ENCODE measurements around the gene CGGBP1.

CGGBP1 gene, protein sequence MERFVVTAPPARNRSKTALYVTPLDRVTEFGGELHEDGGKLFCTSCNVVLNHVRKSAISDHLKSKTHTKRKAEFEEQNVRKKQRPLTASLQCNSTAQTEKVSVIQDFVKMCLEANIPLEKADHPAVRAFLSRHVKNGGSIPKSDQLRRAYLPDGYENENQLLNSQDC

DNA sequence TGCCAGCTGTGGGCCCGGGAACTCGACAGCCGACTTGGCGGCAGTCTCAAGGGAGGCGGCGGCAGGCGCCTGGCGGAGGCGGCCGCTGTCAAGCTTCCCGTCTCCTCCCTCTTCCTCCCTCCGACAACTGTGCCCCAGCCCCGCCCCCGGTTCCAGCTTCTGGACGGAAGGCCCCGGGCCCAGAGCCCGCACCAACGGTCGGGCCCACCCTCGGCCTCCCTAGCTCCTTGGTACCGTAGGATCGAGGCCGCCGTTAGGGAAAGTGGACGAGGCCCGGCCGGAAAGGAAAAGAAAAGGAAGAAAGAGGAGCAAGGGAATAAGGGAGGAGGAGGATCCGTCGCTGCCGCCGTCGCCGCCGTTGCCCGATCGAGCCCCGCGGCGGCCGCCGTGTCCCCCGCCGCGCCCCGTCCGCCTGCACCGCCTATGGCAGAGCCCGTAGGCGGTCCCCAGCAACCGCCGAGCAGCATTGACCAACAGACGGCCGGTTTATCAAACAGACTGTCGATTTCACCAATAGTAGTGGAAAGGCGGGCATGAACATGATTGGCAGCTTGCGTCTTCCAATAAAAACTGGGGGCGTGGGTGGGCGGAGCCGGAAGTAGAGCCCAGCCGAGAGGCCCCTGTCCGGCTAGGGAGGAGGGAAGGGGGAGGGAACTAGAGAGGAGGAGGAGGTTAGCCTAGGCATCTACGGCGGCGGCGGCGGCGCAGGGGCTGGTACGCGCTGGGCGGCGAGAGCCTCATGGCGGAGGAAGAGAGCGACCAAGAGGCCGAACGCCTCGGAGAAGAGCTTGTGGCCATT lies at the start of gene CGGBP1, which contains the start of gene ZNF654:
Gene CGGBP1 (minus strand): TSS at position 425 of the 799 bp plus-strand sequence. CDS start 3,029 bp downstream, outside the sequence.
Gene ZNF654 (plus strand): TSS at position 675 of the 799 bp plus-strand sequence. CDS start 65 bp downstream, at position 740.
- peak; percentile 99 for DNase-seq (ENCODE audit: low spot score)

DNA sequence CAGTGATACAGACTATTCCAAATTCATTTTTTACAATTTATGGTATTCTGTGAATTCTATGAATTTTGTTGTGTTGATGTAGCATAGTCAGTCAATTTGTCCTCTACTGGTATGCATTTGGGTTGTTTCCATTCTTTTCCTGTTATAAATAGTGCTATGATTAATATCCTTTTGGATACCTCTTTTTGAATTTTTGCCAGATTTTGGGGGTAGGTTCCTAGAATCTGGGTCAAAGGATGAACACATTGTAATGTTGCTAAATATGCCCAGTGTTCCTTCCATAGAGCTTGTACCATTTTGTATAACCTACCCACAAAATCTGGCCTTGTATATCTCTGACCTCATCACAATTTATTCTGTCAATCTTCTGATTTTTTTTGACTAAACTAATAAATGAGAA lies 46.5 kb upstream of the CGGBP1 start:
- no peak for DNase-seq (ENCODE audit: low spot score)

DNA sequence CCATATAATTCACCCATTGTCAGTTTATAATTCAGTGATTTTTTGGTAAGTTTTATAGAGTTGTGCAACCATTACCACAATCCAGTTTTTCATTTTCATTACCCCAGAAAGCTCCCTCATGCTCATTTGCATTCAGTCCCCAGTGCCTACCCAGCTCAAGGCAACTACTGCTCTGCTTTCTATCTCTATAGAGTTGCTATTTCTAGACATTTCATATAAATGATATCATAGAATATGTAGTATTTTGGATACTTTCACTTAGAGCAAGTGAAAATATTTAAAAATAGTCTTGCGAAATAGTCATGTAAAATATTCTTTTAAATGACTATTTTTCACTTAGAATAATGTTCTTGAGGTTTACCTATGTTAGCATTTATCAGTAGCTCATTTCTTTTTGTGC lies 42.3 kb upstream of the CGGBP1 start:
- no peak for DNase-seq (ENCODE audit: low spot score)

DNA sequence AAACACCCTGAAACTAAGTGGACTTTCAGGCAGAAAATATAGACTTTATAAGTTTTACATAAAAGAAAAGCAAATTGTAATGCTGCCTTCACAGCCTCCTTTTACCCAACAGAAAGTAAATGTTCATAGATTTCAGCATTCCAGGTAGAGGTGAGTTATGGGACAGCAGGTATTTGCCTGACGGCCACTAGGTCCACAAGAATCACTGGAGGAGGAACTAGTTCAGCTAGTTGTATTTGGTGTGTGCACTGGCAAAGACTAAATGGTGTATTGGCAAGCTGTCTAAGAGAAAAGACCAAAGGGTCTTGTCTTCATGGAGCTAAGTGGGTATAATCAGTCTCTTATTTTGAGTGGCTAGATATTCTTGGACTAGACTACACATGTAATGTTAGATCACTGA lies 34.5 kb upstream of the CGGBP1 start:
- DNase-seq (ENCODE audit: low spot score) = no peak

DNA sequence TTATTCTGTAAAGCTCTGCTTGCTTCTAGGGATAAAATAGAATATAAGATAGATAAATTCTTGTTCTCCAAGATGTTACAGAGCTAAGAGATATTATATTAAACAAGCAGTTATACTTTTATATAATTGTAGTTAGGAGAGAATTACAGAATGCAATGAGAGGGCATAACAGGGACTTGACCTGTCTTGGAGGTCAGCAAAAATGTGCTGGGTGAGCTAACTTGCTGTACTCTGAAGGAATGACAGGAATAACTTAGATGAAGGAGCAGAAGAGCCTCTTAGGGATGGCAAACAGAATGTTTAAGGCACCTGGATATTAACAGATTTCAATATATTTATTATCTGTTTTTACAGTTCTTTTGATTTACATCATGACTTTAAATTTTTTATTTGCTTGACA lies 33.5 kb upstream of the CGGBP1 start:
- DNase-seq (ENCODE audit: low spot score) = no peak

DNA sequence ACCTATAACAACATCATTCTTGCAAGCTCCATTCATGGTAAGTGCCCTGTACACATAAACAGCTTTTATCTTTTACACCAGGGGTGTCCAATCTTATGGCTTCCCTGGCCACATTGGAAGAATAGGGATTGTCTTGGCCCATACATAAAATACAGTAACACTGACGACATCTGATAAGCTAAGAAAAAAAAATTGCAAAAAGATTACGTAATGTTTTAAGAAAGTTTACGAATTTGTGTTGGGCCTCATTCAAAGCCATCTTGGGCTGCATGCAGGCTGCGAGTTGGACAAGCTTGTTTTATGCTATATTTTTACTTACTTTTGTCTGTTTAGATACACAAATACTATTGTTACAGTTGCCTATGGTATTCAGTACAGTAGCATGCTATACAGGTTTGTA lies 31.9 kb upstream of the CGGBP1 start:
- DNase-seq (ENCODE audit: low spot score) = no peak

DNA sequence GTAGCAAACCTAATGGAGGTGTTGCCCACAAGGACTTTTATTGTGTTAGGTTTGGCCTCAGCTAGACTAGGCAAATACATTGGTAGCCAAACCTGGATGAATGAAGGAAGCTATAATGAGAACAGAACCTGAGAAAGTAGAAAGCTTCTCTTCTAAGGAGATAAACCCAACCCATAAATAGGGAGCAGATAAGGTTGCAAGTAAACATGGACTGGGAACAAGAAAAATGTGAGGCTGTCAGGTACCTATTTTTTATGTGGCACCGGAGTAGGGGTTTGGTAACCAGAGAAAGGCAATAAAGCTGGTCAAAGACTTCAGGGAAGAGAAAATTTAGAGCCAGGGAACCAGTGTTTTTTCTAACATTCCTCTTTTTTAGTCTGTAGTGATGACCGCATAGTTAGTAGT lies 25.3 kb upstream of the CGGBP1 start:
- DNase-seq (ENCODE audit: low spot score) = no peak

DNA sequence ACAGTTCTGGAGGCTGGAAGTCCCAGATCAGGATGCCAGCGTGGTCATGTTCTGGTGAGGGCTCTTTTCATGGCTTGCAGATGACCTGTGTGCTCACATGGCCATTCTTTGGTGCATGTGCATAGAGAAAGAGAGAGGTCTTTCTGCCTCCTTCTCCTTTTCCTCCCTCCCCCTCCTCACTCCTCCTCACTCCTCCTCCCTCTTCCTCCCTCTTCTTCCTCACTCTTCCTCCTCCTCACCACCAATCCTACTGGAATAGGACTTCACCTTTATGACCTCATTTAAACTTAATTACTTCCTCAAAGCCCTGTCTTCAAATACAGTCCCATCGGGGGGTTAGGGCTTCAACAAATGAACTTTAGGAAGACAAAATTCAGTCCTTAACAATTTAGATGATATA lies 24.0 kb upstream of the CGGBP1 start:
- no peak for DNase-seq (ENCODE audit: low spot score)

DNA sequence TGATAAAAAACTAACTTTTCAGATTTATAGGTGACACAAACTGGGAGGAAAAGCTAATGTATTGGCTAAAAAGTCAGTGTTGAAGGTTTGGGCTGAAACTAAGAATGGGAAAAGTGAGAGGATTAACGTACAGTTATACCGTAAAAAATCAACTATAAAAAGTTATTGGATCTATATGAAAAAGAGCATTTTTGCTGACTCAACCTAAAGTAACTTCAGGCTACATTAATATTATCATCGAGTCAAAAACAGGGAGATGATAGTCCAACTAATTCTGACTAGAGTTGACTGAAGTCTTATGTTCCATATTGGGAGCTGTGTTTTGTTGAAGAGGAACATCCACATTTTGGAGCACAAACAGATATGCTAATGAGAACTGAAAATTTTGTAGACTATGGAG lies 20.1 kb upstream of the CGGBP1 start:
- DNase-seq (ENCODE audit: low spot score) = no peak

DNA sequence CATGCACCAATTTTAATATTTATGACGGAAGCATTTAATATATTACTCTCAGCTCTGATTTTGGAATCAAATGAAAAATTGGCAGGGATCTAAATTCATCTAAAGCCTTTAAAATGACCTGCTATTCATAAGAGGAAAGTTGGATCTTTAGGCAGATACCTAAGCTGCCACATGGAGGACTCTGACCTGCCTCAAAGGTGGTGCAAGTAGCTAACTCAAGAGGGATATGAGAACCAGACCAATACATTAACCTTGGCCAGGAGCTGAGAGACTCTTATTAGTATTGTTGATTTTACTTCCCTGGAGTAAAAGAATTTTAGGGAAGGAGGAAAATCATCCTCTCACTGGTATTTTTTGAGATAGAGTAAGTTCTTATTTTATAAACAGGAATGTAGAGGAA lies 17.9 kb upstream of the CGGBP1 start:
- DNase-seq (ENCODE audit: low spot score) = no peak

DNA sequence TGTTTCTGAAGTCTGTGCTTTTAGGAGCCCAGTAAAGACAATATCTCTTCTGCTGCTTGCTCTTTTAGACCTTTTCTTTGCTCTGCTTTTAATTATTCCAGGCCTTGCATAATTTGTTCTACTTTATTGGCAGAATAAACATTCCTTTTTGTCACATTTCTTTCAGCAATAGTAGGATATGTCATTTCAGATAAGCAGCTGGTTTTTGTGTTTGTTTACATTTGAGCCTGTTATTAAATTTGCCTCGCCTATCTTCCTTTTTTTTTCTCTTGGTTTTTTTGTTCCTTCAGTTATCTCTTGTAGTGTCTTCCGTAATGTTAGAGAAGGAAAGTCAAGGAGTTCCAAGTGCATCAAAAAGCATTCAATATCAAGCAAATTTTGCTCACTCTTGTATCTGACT lies 16.7 kb upstream of the CGGBP1 start:
- no peak for DNase-seq (ENCODE audit: low spot score)

DNA sequence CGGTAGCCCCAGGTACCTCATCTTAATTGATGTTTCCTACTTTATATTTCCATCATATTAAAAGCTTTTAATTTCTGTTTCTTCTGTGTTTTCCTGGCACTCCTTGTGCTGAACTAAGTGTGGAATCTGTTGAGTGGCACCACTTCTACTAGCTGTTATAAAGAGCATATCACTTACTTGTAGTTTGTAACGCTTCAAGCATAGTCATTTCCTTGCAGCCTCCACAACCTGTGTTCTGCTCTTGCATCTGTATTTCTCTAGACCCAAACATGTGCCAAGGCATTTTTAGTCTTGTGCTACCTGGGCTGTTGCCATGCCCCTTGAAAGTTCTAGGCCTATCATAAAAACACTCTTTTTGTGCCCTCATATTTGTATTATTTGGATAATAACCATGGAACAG lies 16.3 kb upstream of the CGGBP1 start:
- DNase-seq (ENCODE audit: low spot score) = no peak

DNA sequence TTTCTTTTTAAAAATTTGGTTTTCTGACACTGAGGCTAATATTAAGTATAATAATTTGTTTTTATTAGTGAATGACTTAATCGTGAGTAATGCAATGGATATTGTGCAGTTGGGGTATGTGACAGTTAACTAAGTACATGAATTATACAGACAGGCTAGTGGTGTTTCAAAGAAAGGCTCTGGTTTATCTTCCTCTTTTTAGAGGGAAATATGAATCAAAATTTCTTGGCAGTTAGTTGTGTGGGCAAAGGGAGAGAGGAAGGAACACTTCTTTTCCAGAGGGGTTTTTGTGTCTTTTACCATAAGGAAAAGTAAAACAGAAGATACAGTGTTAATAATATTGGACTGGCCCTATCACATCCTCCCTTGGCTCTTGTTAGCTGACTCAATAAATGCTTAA lies 2.9 kb upstream of the CGGBP1 start:
- DNase-seq (ENCODE audit: low spot score) = no peak

DNA sequence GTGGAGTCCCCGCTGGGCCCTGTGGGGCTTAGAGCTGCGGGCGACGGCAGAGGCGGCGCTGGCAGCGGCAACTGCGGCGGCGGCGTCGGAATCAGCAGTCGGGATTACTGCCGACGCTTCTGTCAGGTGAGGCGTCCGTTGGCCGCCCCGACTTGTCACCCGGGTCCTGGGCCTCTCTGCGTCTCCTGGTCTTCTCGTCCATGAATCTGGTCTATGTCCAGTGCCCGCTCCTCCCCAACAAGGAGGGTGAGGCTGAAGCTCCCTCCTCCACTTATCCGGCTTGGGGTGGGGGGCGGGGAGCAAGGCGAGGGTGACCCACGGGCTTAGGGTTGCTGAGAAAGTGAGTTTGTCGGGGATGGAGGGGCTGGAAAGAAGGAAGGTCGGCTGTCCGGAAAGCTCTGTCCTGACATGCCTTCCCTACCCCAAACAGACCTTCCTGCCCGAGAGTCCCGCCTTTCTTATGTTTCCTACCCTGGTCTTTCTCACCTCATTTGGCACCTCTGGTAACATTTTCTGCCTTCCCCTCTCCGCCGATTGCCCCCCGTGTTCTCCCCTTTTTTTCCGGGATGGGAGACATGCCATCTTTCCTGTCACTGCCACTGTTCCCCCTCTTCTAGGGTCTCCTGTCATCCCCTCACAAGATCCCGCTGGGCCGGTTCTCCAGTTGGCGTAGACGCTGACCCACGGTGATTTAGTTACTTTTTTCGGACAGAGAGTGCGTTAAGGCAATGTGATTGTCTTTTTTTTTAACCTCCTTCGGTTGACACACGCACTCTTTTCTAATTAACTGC lies 770 bp upstream of the CGGBP1 start:
- DNase-seq (ENCODE audit: low spot score) = no peak

DNA sequence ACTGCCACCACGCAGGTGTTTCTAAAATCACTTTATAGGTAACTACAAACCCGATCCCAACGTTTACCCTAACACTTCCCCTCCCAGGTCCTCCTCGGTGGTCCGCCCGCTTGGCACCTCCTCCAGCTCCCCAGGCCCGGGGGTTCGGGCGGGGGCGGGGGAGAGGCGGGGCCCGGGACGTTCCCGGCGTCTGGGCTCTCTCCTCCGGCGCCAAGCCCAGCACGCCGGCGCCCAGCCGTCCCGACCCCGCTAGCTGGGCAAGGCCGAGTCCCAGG lies 562 bp downstream of the CGGBP1 start:
- no peak for DNase-seq (ENCODE audit: low spot score)

DNA sequence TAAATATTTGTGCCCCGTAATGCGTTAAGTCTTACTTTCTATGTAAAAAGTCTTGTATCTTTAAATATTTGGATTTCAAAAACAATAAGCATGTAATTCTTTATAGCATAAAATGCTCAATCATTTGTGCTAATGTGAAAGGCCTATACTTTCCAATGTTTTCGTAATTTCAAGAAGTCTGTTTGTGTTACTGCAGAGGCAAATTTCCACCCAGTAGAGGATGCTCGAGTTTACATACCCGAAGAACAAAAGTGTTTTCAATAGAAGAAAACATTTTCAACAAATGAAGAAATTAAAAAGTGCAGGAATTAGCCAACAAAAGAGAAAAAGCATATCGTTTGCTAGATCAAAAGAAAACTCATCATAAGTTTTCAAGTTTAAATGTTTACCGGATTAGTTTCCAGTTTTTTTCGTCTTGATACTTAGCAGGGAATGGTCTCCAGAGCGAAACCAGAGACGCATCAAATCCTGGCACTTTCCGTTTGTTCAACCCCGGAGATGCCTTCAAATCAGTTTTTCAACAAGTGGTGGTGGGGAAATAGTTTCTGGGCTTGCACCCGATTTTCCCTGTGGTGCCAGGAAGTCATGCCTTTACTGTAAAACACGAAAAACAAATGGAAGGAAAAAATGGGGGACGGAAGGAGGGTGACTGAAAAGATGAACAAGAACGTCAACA lies 1.0 kb downstream of the CGGBP1 start:
- peak; percentile 13 for DNase-seq (ENCODE audit: low spot score)

DNA sequence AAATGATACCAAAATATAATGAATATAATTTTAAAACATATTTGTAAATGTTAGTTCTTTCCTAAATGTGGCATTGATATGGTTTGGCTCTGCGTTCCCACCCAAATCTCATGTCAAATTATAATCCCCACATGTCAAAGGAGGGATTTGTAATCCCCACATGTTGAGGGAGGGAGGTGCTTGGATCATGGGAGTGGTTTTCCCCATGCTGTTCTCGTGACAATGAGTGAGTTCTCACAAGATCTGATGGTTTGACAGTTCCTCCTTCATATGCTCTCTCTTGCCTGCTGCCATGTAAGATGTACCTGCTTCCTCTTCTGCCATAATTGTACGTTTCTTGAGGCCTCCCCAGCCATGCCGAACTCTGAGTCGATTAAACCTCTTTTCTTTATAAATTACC lies 12.0 kb downstream of the CGGBP1 start:
- no peak for DNase-seq (ENCODE audit: low spot score)

DNA sequence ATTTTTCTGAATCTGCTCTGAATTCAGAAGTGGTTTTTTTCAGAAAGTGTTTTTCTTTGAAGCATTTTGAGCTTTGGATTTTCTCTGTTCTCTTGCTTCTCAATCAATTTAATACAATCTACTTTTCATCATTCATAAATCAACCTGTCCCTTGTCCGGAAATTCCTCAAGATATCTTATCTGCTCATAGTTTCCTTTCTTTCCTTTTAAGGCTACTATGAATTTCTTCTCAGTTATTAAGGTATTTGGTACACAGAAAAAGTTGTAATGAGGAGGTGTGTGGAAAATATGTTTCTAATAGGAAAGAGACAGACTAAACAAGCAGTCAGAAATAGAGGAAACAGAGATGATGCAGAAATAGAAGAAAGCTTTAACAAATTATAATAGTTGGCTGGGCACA lies 14.4 kb downstream of the CGGBP1 start:
- DNase-seq (ENCODE audit: low spot score) = no peak

DNA sequence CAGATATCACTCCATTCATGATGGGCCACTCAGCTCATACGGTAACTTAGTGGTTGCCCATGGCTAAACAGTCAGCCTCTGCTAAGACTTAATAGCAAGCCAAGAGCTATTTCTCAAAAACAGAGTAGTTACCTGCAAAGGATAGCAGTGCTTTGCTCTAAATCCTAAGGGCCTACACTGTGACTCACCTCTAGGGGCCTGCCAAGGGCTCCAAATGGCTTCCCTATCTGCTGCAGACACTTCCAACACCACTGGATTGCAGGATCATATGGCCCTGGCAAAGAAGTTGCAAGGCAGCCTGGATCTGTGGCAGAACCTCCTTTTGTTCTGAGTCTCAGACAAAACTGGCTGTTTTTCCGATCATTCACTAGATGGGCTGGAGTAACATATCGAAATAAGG lies 17.8 kb downstream of the CGGBP1 start:
- DNase-seq (ENCODE audit: low spot score) = no peak

DNA sequence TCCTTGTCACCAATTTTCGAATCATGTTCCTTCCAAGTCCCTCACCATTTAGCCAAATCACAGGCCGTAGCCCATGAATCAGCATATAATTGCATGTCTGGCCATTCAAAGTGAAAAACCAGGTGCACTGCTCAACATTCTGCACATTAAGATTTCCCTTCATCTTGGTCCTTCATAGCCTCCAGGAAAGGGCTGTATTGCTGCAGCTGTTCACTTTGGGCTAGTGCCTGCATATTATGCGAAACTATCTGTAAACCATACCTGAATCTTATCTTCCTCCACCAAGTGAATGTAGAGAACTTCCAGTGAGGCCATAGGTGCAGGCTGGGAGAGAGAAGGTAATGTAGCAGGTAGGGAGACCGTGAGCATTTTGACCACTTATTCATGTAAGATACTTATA lies 18.3 kb downstream of the CGGBP1 start:
- DNase-seq (ENCODE audit: low spot score) = no peak

DNA sequence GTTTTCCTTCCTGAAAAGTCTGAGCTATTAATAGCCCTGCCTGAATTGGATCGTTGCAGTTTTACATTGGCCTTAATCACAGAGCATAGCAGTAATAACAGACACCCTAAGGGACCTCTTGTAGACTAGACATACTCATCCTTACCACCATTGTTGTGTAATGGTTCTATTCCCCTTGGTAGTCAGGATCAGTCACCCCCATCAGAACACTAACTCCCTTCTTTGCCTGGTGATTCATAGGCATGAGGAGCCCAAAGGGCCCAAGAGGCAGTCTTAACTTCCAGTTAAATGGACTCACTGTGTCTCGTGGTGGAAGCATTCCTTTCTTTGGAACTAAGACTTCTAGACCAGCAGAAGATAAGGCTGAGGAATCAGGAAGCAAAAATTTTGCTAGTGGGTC lies 20.2 kb downstream of the CGGBP1 start:
- DNase-seq (ENCODE audit: low spot score) = peak; percentile 92

DNA sequence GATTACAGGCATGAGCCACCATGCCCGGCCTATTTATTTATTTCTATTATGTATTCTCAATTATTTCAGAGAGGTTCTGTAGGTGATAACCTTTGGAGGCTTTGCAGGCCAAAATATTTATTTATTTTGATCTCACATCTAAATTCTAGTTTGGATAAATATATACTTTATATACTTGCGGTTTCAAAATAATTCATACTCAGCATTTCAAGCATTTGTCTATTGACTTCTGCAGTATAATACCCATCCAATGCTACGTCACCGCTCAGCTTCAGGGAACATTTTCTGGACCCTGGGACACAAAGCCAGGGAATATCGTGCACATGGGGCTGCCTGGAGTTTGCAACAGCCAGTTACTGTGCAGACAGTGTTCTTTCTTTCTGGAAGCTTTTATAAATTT lies 22.6 kb downstream of the CGGBP1 start:
- no peak for DNase-seq (ENCODE audit: low spot score)
